ENCODE results near the gene TBP. TPM values are rescaled to one million over a fixed set of nuclear protein-coding genes. Genes with fewer than 3 reads are reported as not detected.

The TBP gene
- total and polyA plus RNA-seq, 2 of the 13 experiments (the other 11 are each of a cell fraction or from before 2014, with no cell fraction given) = 21.7 to 28.1 TPM

DNA sequence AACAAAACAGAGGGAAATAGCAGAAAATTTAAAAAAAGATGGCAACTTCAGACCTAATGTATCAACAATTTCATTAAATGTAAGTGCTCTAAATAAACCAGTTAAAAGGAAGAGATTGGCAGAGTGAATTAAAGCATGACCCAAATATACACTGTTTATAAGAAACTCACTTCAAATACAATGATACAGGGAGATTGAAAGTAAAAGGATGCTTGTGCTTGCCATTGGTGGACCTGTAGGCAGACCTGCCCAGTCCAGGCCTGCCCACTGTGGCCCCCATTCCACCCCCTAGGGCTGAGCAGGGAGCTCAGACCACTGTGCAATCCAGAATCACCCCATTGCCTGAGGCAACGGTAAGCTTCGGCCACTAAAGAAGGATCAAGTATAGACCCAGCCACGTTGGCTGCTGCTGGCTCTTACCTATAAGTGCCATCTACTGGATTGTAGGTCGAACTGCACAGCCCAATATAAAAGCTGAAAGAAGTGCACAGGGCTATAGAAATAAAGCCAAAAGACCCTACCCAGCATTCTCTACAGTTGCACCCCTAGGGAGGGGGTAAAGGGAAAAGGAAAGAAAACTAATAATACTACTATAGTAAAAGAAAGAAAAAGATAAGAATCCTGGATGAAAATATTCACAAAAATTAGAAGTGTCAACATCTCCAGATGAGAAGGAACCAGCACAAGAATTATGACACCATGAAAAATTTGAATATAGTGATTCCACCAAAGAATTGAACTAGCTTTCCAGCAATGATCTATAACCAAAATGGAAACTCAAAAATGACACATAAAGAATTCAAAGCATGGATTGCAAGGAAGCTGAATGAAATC, 37.2 kb upstream of the TBP start (continued):
- TF ChIP-seq, protein P1, sequence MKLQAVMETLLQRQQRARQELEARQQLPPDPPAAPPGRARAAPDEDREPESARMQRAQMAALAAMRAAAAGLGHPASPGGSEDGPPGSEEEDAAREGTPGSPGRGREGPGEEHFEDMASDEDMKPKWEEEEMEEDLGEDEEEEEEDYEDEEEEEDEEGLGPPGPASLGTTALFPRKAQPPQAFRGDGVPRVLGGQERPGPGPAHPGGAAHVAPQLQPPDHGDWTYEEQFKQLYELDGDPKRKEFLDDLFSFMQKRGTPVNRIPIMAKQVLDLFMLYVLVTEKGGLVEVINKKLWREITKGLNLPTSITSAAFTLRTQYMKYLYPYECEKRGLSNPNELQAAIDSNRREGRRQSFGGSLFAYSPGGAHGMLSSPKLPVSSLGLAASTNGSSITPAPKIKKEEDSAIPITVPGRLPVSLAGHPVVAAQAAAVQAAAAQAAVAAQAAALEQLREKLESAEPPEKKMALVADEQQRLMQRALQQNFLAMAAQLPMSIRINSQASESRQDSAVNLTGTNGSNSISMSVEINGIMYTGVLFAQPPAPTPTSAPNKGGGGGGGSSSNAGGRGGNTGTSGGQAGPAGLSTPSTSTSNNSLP (IDR thresholded peaks at IDR 0.05; ENCODE audit: low read depth, low read length) = 0 out of 2 replicates have a peak, but pooled peaks have one; percentile 16
- TF ChIP-seq GATAD2A (CRISPR knock-in tag; IDR thresholded peaks at IDR 0.05) (0 out of 2 replicates have a peak, but pooled peaks have one; percentile 26), EEA1 (CRISPR knock-in tag; IDR thresholded peaks at IDR 0.05; ENCODE audit: borderline replicate concordance) (no peak), REXO4 (CRISPR knock-in tag; IDR thresholded peaks at IDR 0.05; ENCODE audit: borderline replicate concordance) (no peak), SMC3 (IDR thresholded peaks at IDR 0.05; ENCODE audit: low read length) (peak; percentile 97), SPEN (CRISPR knock-in tag; IDR thresholded peaks at IDR 0.05; ENCODE audit: low read depth) (no peak), HNRNPH1 (optimal IDR thresholded peaks at IDR 0.05; ENCODE audit: low read depth, low read length) (no peak), ZBTB7B (CRISPR knock-in tag; IDR thresholded peaks at IDR 0.05) (no peak), TARDBP (CRISPR knock-in tag; IDR thresholded peaks at IDR 0.05) (0 out of 2 replicates have a peak, but pooled peaks have one; percentile 20), MIER3 (CRISPR knock-in tag; IDR thresholded peaks at IDR 0.05; ENCODE audit: borderline replicate concordance) (0 out of 2 replicates have a peak, but pooled peaks have one; percentile 36), ZNF878 (CRISPR knock-in tag; IDR thresholded peaks at IDR 0.05) (no peak), ZNF30 (CRISPR knock-in tag; IDR thresholded peaks at IDR 0.05) (no peak), XRCC5 (optimal IDR thresholded peaks at IDR 0.05; ENCODE audit: low read length) (peak; percentile 61), ZBTB42 (CRISPR knock-in tag; IDR thresholded peaks at IDR 0.05) (no peak), ZNF775 (CRISPR knock-in tag; IDR thresholded peaks at IDR 0.05; ENCODE audit: borderline replicate concordance) (no peak), MED1 (CRISPR knock-in tag; IDR thresholded peaks at IDR 0.05) (no peak), FOXA1 (IDR thresholded peaks at IDR 0.05) (no peak), FOXA1 (CRISPR knock-in tag; IDR thresholded peaks at IDR 0.05) (no peak)
- TF ChIP-seq, protein P2, sequence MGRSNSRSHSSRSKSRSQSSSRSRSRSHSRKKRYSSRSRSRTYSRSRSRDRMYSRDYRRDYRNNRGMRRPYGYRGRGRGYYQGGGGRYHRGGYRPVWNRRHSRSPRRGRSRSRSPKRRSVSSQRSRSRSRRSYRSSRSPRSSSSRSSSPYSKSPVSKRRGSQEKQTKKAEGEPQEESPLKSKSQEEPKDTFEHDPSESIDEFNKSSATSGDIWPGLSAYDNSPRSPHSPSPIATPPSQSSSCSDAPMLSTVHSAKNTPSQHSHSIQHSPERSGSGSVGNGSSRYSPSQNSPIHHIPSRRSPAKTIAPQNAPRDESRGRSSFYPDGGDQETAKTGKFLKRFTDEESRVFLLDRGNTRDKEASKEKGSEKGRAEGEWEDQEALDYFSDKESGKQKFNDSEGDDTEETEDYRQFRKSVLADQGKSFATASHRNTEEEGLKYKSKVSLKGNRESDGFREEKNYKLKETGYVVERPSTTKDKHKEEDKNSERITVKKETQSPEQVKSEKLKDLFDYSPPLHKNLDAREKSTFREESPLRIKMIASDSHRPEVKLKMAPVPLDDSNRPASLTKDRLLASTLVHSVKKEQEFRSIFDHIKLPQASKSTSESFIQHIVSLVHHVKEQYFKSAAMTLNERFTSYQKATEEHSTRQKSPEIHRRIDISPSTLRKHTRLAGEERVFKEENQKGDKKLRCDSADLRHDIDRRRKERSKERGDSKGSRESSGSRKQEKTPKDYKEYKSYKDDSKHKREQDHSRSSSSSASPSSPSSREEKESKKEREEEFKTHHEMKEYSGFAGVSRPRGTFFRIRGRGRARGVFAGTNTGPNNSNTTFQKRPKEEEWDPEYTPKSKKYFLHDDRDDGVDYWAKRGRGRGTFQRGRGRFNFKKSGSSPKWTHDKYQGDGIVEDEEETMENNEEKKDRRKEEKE (IDR thresholded peaks at IDR 0.05) = no peak
- TF ChIP-seq, protein P3, sequence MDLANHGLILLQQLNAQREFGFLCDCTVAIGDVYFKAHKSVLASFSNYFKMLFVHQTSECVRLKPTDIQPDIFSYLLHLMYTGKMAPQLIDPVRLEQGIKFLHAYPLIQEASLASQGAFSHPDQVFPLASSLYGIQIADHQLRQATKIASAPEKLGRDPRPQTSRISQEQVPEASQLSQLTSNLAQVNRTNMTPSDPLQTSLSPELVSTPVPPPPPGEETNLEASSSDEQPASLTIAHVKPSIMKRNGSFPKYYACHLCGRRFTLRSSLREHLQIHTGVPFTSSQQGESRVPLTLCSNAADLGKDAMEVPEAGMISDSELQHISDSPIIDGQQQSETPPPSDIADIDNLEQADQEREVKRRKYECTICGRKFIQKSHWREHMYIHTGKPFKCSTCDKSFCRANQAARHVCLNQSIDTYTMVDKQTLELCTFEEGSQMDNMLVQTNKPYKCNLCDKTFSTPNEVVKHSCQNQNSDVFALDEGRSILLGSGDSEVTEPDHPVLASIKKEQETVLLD (CRISPR knock-in tag; IDR thresholded peaks at IDR 0.05; ENCODE audit: low read depth) = no peak
- TF ChIP-seq, protein P4, sequence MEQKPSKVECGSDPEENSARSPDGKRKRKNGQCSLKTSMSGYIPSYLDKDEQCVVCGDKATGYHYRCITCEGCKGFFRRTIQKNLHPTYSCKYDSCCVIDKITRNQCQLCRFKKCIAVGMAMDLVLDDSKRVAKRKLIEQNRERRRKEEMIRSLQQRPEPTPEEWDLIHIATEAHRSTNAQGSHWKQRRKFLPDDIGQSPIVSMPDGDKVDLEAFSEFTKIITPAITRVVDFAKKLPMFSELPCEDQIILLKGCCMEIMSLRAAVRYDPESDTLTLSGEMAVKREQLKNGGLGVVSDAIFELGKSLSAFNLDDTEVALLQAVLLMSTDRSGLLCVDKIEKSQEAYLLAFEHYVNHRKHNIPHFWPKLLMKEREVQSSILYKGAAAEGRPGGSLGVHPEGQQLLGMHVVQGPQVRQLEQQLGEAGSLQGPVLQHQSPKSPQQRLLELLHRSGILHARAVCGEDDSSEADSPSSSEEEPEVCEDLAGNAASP (CRISPR knock-in tag; IDR thresholded peaks at IDR 0.05; ENCODE audit: borderline replicate concordance) = no peak

Data from HepG2 (cell line).